Keratinocyte (primary cell): ENCODE data around the gene RNU7-1. TPM values are rescaled to one million over a fixed set of nuclear protein-coding genes. Genes with fewer than 3 reads are reported as not detected.

Experiments used
- DNase-seq: peaks from one replicate; pipeline ENCODE4 v3.0.0-alpha.2; 2011; ENCODE audit warnings: low read depth, missing footprints, low spot score
- FAIRE-seq: peaks from 2 replicates; lab custom pipeline; 2011; peaks lifted over from hg19 to GRCh38; lab: Jason Lieb, UNC
- H2AFZ ChIP-seq: 2 replicates; pipeline ENCODE4 v1.6.0; 2012; ENCODE audit warnings: low read length, control low read depth, inconsistent platforms; ENCODE audit not compliant: control insufficient read depth
- H3K27ac ChIP-seq: 2 replicates; pipeline ENCODE4 v1.5.1; 2011; ENCODE audit warnings: low read length; ENCODE audit not compliant: control insufficient read depth, insufficient read depth
- H3K27me3 ChIP-seq: 3 replicates; pipeline ENCODE4 v1.6.0; 2011; ENCODE audit warnings: low read length; ENCODE audit not compliant: control insufficient read depth, insufficient read depth; ENCODE audit errors: extremely low read depth
- H3K36me3 ChIP-seq, 2 experiments: 2 replicates in 1 of 2; 3 replicates in 1 of 2; pipeline ENCODE4 v1.5.1; 2011; ENCODE audit warnings: low read length in 2 of 2, mild to moderate bottlenecking in 1 of 2; ENCODE audit not compliant: control insufficient read depth in 2 of 2, insufficient read depth in 2 of 2; ENCODE audit errors: extremely low read depth in 1 of 2
- H3K4me1 ChIP-seq: 3 replicates; pipeline ENCODE4 v1.5.1; 2011; ENCODE audit warnings: low read length; ENCODE audit not compliant: control insufficient read depth, insufficient read depth; ENCODE audit errors: extremely low read depth
- H3K4me2 ChIP-seq: 3 replicates; pipeline ENCODE4 v1.6.0; 2011; ENCODE audit warnings: low read depth, low read length; ENCODE audit not compliant: control insufficient read depth, insufficient read depth; ENCODE audit errors: extremely low read depth
- H3K4me3 ChIP-seq, 3 experiments: fragments of 200-600 bp in 1 of 3; sonication (generic) in 1 of 3; 2 replicates in 2 of 3; 3 replicates in 1 of 3; pipeline ENCODE4 v1.5.1; 2011 to 2016; ENCODE audit warnings: low read length in 3 of 3, mild to moderate bottlenecking in 3 of 3, control low read depth in 2 of 3, inconsistent platforms in 1 of 3, low read depth in 1 of 3, mixed read lengths in 1 of 3, mixed run types in 1 of 3, moderate library complexity in 1 of 3; ENCODE audit not compliant: control insufficient read depth in 2 of 3, insufficient read depth in 2 of 3; ENCODE audit errors: extremely low read depth in 1 of 3
- H3K79me2 ChIP-seq: 2 replicates; pipeline ENCODE4 v1.6.0; 2012; ENCODE audit warnings: low read length; ENCODE audit not compliant: control insufficient read depth, insufficient read depth
- H3K9ac ChIP-seq: 3 replicates; pipeline ENCODE4 v1.6.0; 2011; ENCODE audit warnings: low read length; ENCODE audit not compliant: control insufficient read depth, insufficient read depth; ENCODE audit errors: extremely low read depth
- H3K9me1 ChIP-seq: 3 replicates; pipeline ENCODE4 v1.6.0; 2011; ENCODE audit warnings: low read length; ENCODE audit not compliant: control insufficient read depth, insufficient read depth; ENCODE audit errors: extremely low read depth
- H3K9me3 ChIP-seq: 2 replicates; pipeline ENCODE4 v1.5.1; 2012; ENCODE audit warnings: low read depth, low read length; ENCODE audit not compliant: control insufficient read depth
- H4K20me1 ChIP-seq: 3 replicates; pipeline ENCODE4 v1.6.0; 2011; ENCODE audit warnings: low read length; ENCODE audit not compliant: control insufficient read depth, insufficient read depth; ENCODE audit errors: extremely low read depth
- EZH2 ChIP-seq: IDR thresholded peaks from one replicate; pipeline ENCODE4 v1.6.1; 2012; ENCODE audit warnings: inconsistent platforms, mild to moderate bottlenecking, low read length, moderate library complexity
- dilution Hi-C: fragments of 300-500 bp; cut with MboI; formaldehyde crosslinking; loops from one replicate; pipeline ENCODE4 v1.7.0; 2020; ENCODE audit warnings: low sequenced_read_pairs; ENCODE audit not compliant: extremely low pct_ligation_motif_present
- polyA plus RNA-seq, 5 experiments: library from polyadenylated mRNA; depleted of rRNA in 3 of 5; stranded (reverse) in 3 of 5; stranded (forward) in 1 of 5; unstranded in 1 of 5; fragments of >200 nt; gene quantifications; 1 replicate in 1 of 5; 2 replicates in 3 of 5; 3 replicates in 1 of 5; pipeline versions ENCODE4 v1.2.1 to v1.2.3, GENCODE V29; 2011 to 2012; ENCODE audit warnings: missing spikeins in 2 of 5, low read depth in 1 of 5, low replicate concordance in 1 of 5
- TF ChIP-seq, protein P1 (sequence below), 3 experiments: IDR thresholded peaks in 1 of 3; conservative IDR thresholded peaks in 1 of 3; optimal IDR thresholded peaks in 1 of 3; 2 replicates in 2 of 3; 3 replicates in 1 of 3; pipeline versions ENCODE3 to v1.5.1; 2011; ENCODE audit warnings: low read length in 3 of 3, mild to moderate bottlenecking in 3 of 3, moderate library complexity in 2 of 3, control low read depth in 1 of 3, inconsistent platforms in 1 of 3; ENCODE audit not compliant: insufficient read depth in 2 of 3; ENCODE audit errors: extremely low read depth in 1 of 3

The RNU7-1 gene
- polyA plus RNA-seq, 1 donor (not counting 4 experiments of a cell fraction or from before 2014, with no cell fraction given) = not detected

DNA sequence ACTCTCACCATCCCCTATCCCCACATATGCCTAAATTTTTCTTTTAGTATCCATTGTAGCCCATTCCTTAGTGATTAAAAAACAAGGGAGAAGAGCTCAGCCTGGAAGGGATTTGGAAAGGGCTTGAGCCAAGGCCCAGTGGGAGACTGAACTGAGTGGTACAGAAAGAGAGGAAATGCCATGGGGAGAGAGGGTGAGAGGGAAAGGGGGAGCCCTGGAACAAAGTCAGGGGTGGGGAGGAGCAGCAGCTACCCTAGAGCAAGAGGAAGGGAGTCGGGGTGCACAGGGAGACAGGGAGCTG lies 18.4 kb upstream of the RNU7-1 start:
- H3K36me3 ChIP-seq = no peaks in the 10 kb centered on the region
- peak; percentile 13 for FAIRE-seq
- H3K9me3 ChIP-seq = no peaks in the 10 kb centered on the region
- peak overlapping the region; percentile 77 for H3K27ac ChIP-seq
- H3K79me2 ChIP-seq = peaks cover 27% of the 10 kb centered on the region
- no peak for DNase-seq
- H2AFZ ChIP-seq = peak overlapping the region; percentile 61
- dilution Hi-C loops = no loop called here
- TF ChIP-seq, protein P1, sequence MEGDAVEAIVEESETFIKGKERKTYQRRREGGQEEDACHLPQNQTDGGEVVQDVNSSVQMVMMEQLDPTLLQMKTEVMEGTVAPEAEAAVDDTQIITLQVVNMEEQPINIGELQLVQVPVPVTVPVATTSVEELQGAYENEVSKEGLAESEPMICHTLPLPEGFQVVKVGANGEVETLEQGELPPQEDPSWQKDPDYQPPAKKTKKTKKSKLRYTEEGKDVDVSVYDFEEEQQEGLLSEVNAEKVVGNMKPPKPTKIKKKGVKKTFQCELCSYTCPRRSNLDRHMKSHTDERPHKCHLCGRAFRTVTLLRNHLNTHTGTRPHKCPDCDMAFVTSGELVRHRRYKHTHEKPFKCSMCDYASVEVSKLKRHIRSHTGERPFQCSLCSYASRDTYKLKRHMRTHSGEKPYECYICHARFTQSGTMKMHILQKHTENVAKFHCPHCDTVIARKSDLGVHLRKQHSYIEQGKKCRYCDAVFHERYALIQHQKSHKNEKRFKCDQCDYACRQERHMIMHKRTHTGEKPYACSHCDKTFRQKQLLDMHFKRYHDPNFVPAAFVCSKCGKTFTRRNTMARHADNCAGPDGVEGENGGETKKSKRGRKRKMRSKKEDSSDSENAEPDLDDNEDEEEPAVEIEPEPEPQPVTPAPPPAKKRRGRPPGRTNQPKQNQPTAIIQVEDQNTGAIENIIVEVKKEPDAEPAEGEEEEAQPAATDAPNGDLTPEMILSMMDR (optimal IDR thresholded peaks at IDR 0.05 in 1 of 3, IDR thresholded peaks at IDR 0.05 in 1 of 3, conservative IDR thresholded peaks at IDR 0.05 in 1 of 3; ENCODE audit: extremely low read depth in 1 of 3, insufficient read depth in 2 of 3, low read length in 3 of 3) = no peak
- TF ChIP-seq EZH2 = no peak
- peaks cover 4% of the 10 kb centered on the region for H4K20me1 ChIP-seq
- no peaks in the 10 kb centered on the region for H3K27me3 ChIP-seq
- H3K9ac ChIP-seq = peak overlapping the region; percentile 60
- H3K9me1 ChIP-seq = peaks cover 3% of the 10 kb centered on the region
- peak overlapping the region in 2 of 3 experiments; percentile 59 to 65 for H3K4me3 ChIP-seq
- H3K4me2 ChIP-seq = peak overlapping the region; percentile 92
- H3K4me1 ChIP-seq = peaks cover 41% of the 10 kb centered on the region

DNA sequence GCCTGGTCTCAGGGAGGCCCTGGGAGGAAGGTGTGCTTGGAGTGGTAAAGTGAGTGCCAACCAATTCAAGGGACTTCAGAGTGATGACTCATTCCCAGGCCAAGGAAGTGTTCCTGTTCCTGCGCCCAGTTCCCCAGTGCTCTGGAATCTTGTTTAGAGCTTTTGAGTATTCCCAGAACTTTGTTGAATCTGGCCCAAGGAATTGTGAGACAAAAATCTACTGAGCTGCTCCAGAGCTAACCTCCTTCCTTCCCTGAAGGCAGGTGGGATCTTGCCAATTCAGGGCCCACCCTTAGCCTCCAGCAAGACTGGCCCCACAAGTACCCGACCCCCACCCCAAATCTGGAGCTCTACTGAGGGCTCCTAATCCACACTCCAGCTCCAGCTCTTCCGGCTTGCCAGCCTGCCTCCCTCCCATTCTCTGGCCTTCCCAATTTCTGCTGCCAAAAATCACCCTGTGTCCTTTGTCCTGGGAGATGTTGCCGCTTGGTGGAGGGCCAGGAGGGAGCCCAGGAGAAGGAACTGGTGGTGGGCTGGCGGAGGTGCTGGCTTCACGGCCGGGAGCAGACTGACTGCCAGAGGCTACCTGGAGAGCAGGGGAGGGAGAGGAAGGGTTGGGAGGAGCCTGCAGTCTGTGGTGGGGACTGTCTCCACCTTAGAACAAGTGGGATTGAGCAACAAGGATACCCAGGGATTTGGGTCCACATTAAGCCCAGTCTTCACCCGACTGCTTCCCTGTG lies 17.9 kb upstream of the RNU7-1 start:
- Histone ChIP-seq H2AFZ (peak overlapping the region; percentile 61), H3K36me3 (no peaks in the 10 kb centered on the region), H3K27me3 (no peaks in the 10 kb centered on the region), H3K4me2 (peak overlapping the region; percentile 92), H3K4me3 (peak overlapping the region; percentile 35 to 65 (median 59)), H3K9me1 (peaks cover 3% of the 10 kb centered on the region), H3K79me2 (peaks cover 31% of the 10 kb centered on the region), H4K20me1 (peaks cover 4% of the 10 kb centered on the region), H3K9ac (peak overlapping the region; percentile 60), H3K27ac (peak overlapping the region; percentile 77), H3K4me1 (peaks cover 42% of the 10 kb centered on the region), H3K9me3 (no peaks in the 10 kb centered on the region)
- FAIRE-seq = peak; percentile 97
- DNase-seq = no peak
- dilution Hi-C loops = no loop called here
- TF ChIP-seq, protein P1 (optimal IDR thresholded peaks at IDR 0.05 in 1 of 3, IDR thresholded peaks at IDR 0.05 in 1 of 3, conservative IDR thresholded peaks at IDR 0.05 in 1 of 3; ENCODE audit: extremely low read depth in 1 of 3, insufficient read depth in 2 of 3, low read length in 3 of 3) = no peak
- TF ChIP-seq EZH2 = no peak
